HT1080 (cell line): ENCODE results near the gene ACKR3. TPM values are rescaled to one million over a fixed set of nuclear protein-coding genes. Genes with fewer than 3 reads are reported as not detected.

ENCODE experiments used
- DNase-seq: peaks from one replicate; pipeline ENCODE4 v3.0.0-alpha.2; 2015; ENCODE audit warnings: low read depth
- polyA plus RNA-seq, 2 experiments: library from polyadenylated mRNA; depleted of rRNA; stranded (reverse); fragments of >200 nt; gene quantifications; 2 replicates each; pipeline ENCODE4 v1.2.3, GENCODE V29; 2015
- total RNA-seq: library from RNA; depleted of rRNA; stranded (reverse); fragments of >200 nt; shearing (Covaris generic); gene quantifications from 2 replicates; pipeline ENCODE4 v1.2.3, GENCODE V29; 2014; rRNA removed

ACKR3 gene
- not detected in 2 replicates for total RNA-seq
- 0.29 and 0.51 TPM in 2 replicates for polyA plus RNA-seq (2015; cell fraction: cytosol; rRNA removed)
- 0.14 and 0.54 TPM in 2 replicates for polyA plus RNA-seq (2015; cell fraction: nucleus; rRNA removed)

DNA sequence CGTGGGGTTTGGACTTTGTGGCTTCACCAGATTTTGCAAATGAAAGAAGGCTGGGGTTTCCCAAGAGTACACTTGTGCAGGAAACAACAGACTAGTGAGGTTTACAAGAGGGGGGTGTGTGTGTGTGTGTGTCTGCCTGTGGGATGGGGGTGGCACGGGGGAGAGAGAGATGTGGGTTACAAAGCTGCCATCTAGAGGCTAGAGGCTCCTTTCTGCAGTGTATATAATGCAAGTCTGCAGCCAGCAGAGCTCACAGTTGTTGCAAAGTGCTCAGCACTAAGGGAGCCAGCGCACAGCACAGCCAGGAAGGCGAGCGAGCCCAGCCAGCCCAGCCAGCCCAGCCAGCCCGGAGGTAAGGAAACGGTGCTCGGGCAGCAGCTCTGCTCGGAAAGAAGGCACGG, at the start of gene ACKR3:
Gene ACKR3, plus strand, starts transcription at position 253 of the 401 bp plus-strand sequence. CDS start 10,641 bp downstream, outside the sequence.
- DNase-seq = peak; percentile 58

DNA sequence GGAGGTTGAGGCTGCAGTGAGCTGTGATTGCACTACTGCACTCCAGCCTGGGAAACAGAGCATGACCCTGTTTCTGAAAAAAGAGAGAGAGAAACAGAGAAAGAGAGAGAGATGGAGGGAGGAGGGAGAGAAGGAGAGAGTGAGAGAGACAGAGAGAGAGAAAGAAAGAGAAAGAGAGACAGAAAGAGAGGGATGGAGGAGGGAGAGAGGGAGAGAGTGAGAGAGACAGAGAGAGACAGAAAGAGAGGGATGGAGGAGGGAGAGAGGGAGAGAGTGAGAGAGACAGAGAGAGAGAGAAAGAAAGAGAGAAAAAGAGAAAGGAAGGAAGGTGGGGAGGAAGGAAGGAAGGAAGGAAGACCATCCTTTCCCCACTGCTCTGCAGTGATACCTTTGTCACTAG, 48.1 kb upstream of the ACKR3 start:
- DNase-seq = no peak

DNA sequence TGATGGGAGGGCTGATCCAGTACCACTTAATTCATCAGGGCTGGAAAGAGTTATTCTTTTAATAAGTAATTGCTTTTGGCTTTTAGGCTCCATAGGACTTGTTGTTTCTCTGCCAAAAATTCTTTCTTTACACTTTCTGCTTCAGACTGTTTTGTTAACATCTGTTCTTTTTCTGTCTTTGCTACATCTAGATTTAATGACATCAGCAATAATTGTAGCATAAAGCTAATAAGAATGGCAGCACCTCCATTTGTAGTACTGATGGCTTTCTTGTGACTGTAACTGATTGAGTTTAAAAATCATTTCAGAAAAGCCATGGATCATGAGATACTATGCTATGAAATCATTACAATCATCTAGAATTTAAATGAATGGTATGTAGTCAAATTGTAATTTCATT, 46.4 kb upstream of the ACKR3 start:
- DNase-seq = no peak

DNA sequence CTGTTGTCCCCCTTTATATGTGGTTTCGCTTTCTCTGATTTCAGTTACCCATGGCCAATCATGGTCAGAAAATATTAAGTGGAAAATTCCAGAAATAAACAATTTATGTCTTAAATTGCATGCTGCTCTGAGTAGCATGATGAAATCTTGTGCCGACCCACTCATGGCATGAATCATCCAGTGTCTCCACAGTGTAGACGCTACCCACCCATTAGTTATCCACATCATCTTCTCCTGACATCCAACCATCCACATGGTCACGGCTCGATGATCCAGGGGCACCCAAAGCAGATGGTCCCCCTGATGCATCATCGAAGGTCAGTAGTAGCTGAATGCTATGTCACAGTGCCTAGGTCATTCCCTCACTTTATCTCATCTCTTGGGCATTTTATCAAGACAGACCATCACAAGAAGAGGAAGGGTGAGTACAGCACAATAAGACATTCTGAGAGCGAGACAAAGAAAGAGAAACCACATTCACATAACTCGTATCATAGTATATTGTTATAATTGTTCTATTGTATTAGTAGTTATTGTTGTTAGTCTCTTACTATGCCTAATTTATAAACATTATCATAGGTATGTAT, 44.1 kb upstream of the ACKR3 start:
- no peak for DNase-seq

DNA sequence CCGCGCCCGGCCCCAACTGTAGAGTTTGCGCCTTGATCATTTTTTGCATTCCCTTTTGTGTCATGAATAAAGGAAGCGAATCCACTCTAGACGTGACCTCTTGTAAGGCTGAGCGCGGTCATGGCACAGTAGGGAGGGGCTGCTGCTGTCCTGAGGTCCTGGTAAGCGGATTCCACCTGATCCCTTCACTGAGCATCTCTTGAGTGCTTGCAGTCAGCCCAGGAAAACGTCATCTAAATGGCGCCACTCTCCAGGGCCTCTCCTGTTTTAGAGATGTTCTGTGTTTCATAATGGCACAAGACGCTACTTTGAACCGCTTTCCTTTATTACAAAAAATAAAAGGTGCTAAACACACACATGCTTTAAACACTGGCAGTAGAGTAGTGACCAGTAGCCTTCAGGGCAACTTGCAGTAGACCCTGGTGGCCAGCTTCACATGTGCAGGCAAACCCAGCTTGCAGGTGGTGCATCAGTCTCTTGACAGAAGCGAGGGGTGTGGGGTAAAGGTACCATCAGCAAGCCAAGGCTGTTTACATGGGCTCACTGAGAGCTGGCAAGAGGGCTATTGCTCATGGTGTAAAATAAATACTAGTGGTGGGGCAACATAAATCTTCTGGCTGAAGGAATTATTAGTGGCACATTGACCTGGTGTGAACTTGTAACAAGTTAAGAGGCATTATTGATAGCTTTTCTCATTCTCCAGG, 43.0 kb upstream of the ACKR3 start:
- no peak for DNase-seq

DNA sequence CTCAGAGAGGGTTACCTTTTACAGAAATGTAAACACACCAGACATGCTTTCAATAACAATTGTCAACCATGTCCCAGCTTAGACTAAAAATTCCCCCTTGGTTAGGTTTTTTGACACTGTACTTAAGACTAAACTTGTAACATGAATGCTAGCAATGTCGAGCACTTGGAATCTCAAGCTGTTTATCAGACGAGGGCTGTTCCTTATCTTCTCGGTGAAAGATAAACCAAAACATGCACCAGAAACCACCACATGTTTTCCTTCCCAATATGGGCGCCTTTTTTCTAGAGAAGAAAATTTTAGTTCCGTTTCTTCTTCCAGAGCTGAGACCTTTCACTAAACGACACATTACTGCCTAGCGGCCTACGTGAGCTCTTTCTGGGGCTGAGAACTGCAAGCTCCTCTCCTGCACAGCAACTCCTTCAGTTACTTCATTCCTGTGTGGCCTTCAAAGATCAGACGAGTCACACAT, 42.4 kb upstream of the ACKR3 start:
- DNase-seq = no peak

DNA sequence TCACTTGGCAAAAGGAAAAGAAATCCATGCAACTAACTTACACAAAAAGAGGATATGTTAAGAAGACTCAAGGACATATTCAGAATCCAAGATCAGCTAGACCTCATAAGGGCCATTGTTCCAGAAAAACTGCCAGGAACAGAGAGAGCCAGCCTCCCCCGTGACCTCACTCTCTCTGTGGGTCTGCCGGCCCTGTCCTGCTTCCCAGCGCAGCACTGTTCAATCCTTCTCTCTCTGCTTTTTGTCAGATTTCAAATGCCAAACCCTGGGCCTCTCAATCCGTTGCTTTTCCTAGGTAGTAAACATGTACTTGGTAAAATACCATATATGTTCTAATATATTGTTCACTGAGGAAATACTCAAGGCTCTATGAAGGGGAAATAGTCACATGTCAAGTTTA, 40.0 kb upstream of the ACKR3 start:
- DNase-seq = no peak

DNA sequence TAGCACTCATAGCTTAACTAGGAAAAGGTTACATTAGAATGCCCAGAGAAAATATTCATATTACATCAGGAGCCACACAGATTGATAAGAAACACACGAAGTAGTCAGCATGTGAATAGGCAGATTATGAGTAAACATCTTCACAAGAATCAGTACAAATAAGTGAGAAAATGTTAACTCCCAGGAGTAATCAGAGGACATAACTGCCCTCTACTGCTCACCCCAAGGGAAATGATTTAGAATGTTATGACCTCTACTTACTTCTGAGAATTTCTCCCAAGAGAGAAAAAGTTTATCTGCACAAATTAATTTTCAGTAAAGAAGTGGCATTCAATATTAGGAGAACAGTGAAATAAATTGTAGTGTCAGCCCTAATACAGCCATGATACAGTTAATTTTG, 39.1 kb upstream of the ACKR3 start:
- no peak for DNase-seq

DNA sequence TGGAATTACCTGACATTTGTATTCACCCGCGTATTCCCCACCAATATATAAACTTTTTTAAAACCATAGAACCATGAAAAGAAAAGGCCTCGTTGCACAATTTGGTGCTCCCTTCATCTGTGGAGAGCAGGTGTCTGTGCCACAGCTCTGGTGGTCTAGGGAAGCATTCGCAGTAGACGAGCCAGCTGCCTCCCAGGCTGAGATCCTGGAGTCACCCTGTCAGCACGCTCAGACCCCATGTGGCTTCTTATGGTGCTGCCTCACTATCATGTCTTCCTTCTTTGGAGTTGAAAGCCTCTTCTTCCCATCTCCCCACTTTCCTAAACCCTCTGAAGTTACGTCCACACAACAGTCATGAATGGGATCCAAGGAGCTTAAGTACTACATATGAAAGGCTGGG, 38.4 kb upstream of the ACKR3 start:
- DNase-seq = no peak

DNA sequence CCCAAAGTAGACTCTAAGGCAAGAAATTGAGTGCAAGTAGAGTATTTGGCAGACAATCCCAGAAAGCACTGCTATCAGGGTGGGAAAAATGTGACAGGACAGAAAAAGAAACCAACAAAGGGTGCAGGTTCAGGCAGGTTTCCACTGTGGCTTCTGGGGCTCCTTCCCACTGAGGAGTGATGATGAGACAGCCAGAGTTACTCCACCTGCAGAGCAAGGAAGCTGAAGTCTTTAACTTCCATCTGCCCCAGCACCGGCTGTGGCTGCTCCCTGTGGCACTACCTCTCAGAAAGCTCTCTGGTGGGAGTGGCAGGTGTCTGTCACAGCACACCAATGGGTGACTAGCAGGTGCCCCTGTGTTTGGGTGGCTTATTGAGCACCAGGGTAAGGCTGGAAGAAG, 37.6 kb upstream of the ACKR3 start:
- no peak for DNase-seq

DNA sequence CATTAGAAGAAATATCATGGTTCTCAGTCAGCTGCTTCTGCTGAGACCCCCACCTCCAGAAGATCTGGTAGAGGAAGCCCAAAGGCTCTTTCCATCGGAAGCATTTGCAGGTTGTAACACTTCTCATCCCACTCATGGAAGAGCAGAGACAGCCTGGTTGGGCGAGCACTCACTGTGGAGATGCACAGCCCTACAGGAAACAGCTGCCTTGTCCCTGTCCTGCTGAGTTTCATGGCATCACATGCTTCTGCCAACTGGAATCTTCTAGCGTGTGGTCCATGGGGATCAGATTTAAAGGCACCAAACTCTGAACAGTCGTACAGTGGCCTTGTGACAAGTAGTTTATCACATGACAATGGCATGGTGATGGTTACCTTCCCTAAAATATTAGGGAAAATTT, 36.3 kb upstream of the ACKR3 start:
- no peak for DNase-seq

DNA sequence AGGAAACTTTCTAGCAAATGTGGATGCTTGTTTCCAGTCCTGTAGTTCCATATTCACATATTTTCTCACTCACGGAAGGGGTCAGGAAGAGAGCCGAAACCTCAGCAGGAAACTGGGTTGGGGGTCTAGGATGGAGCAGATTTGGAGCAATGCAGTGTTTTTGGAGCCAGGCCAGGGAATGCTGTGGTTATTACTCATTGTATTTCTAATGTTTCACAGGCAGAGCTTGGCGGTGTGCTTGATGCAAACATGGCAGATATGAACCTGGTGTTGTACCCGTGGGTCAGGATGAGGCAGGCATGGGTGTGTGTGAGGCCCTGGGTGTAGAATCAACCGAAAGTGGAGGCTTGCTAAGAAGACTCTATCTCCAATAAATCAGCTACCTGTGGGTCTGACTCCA, 34.6 kb upstream of the ACKR3 start:
- DNase-seq = peak; percentile 83

DNA sequence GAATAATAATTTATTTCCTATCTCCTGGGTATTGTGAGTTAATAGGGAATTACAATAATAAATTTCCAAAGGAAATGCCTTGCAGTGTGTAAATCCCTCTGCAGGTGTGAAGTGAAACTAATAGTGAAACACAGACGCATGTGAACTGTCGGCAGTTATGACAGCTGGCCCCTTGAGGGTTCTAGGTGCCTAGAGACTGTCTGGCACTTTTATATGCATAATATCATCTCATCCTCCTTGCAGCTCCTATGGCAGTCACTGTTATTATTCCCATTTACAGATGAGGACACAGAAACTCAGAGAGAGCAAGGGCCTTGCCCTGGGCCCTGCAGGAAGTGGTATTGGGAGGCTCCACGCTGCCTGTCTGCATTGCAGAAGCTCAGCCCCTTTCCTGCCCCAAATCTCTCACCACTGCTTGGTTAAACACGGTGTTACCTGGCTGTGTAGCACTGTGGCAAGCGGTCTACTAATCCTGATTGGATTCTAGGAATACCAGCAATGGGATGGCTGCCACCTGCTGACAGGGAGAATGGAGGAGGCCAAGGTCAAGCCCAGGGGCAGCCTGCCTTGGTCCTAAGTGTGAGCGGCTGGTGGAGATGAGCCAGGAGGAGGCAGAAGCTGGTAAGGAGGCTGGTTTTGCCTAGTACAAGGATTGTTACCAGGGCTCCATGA, 32.8 kb upstream of the ACKR3 start:
- DNase-seq = no peak

DNA sequence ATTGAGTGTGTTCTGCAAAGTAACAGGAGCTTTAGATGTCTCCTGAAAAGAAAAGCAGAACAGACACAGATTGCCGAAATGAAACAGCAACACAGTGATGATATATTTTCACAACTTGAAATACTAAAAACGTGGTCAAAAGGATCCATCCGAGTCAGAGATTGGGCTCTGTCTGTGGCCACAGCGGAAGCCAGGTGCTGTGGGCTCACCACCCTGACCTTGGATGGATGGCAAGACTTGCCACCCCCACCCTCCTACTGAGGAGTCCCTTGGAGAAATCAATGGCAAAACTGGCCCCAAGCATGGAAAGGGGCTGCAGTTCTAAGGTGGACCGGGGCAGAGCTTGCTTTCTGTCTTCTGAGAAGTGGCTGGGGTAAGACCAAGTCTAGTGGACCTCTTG, 31.4 kb upstream of the ACKR3 start:
- no peak for DNase-seq

DNA sequence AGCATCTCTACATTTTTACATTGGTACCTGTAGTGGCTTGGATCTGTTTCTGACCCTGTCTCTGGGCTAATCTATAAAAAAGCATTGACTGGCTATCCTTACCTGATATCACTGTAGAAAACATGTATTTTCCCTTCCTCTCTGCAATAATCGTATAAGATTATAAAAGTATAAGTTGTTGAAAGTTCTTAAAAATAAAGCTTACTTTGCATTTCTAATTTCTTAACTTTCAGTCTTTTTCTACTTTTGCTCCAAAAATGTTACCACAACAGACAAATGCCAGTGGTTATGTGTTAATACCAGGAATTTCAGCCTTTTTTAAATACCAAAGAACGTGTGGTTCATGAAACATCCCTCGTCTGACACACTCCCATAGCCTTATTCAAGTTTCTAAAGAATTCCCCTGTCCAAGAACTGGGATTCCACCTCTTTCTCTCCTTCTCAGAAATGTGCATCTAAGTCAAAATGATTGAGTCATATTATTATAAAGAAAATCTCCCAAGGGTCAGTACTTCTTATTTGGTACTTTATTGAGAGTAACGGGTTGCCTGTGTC, 28.5 kb upstream of the ACKR3 start:
- no peak for DNase-seq

DNA sequence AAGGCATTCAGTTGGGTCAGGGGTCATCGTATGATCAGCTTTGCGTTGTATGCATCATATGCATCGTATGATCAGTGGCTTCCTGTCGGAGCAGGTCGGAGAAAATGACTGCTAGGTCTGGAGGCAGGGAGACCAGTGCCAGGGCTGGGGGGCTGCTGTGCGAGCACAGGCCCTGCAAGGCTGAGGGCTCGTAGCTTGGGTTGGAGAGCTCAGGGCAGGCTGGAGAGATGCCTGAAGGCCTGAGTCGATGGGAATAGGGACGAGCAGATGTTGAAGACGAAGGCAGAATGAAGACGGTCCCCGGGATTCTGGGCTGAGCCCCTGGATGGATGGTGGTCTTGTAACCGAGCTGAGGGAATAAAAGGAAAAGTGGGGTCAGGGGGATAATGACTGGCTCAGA, 25.3 kb upstream of the ACKR3 start:
- no peak for DNase-seq

DNA sequence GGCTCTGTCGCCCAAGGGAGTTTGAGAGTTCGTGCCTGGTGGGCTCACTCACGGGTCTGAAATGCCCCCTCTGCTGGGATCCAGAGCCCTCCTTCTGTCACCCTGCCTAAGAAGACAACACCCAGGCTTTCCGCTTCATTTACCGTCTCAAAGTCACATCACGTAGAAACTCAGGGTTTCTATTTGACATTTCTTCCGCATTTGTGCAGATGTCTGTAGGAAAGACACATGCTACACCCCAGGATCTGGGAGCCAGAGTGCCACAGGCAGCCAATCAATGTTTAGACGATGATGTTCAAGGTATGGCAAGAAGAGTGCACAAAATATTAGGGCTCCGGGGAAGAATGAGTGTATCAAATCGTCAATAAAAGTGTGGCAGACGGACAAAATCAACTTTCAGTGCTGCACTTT, 24.4 kb upstream of the ACKR3 start:
- no peak for DNase-seq

DNA sequence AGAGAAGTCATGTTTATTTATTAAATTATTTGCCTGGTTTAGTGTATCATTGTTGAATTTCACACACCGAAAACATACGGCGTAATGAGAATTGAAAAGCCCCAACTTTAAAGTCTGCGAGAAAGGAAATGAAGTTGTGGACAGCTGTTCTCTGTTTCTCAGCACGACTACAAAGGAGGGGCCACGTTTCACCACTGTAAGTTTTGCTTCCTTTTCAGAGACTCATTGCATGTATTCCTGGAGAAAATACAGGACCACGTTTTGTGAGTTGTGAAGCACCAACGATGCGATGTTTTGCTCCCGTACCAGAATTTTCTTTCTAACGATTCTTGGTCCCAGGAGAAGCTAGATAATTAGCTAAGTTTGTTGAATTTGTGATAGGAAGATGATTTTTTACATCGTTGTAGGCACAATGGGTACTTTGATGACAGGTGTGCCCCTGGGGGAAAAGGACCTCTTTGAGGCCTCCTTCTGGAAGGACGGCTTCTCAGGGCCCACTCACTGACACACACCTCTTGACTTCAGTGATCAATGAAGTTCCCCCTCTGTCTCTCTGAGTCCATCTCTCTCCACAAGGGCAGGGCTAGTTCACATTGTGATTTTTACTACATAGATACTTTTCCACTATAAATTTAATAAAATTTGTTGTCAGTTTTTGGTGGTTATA, 23.7 kb upstream of the ACKR3 start:
- DNase-seq = no peak

DNA sequence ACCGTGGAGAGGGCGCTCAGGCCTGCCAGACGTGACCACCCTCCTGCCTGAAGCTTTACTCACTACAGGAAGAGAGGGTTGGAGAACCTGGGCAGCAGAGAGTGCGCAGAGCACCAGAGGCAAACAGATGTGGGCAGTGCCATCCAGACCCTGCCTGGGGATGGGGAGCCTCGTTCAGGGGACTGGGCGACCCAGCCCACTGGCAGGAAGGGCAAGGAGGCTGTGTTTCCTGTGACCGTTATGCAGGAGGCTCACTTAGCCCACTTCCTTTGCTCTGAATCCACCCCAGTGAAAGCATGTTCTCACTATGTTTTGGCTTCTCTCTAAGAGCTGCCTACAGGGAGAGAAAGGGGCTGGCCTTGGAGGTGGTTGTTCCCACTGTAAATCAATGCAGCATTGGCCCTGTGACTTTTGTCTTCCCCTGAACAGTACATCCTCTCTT, 23.0 kb upstream of the ACKR3 start:
- peak; percentile 11 for DNase-seq

DNA sequence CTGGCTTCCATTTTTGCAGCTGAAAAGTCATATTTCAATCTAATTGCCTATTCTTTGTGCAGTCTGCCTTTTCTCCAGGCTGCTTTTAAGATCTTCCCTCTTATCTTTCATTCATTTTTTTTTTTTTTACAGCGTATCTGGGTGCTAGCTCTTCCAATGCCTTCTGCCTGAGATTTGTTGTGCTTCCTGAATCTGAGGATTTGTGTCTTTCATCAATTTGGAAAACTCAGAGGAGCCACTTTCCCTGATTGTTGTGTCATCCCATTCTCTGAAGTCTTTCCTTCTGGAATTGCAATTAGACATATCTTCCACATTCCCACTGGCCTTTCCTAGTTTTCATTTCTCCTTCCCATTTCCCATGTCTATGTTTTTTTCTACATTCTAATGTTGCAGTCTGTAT, 21.9 kb upstream of the ACKR3 start:
- no peak for DNase-seq

DNA sequence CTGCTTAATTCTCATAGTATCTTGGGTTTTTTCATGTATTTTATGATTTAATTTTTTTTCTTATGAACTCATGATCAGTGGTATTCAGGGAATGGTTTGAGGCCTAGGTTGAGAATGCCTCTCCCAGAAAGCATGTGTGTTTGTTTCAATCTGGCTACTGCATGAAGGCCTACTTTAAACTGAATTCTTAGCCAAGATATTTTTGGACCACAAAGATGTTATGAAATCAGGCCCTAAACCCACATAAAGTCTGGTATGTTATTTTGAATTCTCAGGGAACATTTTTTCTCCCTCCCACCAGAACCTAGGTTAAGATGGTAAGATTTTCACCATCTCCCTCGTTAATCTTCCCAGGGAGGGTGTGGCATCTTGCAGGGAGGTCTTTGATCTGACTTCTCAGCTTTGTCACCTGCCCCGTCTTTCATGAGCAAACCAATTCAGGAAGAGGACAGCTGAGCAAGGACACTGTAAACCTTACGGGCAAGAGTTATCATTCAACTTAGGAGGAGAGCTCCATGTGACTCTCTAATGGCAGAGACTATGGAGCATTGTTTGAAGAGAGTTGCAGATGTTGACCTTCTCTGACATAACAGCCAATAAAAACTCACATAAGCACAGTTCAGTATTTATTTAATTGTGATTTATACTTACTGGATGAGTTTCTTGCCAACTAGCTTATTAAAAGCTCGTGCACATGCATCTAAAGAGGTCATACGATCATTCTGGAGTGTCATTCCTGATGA, 21.3 kb upstream of the ACKR3 start:
- DNase-seq = no peak
